Fibroblast of peridontal ligament (primary cell): ENCODE measurements around the gene MLN.

ENCODE experiments used
- DNase-seq: peaks from one replicate; pipeline ENCODE4 v3.0.0-alpha.2; 2010; ENCODE audit errors: extremely low read depth

Gene MLN

GRCh38 chr6:33788694-33789549 is 14.9 kb downstream of the MLN start, which contains the start of gene LEMD2:
TSS of gene LEMD2 (minus strand) at chr6:33789130. CDS start at chr6:33789116, 14 bp downstream.
- DNase-seq, result peak; percentile 93

- DNase-seq, result peak; percentile 67
Measured at GRCh38 chr6:33787954-33788693, 15.7 kb downstream of the MLN start.

GRCh38 chr6:33787346-33787953 is 16.4 kb downstream of the MLN start:
- peak; percentile 25 for DNase-seq

GRCh38 chr6:33786736-33787135 is 17.1 kb downstream of the MLN start:
- DNase-seq, result no peak

GRCh38 chr6:33785778-33786177 is 18.0 kb downstream of the MLN start:
- peak; percentile 38 for DNase-seq

- no peak for DNase-seq
Measured at GRCh38 chr6:33784787-33785186, 19.0 kb downstream of the MLN start.

- no peak for DNase-seq
Measured at GRCh38 chr6:33783781-33784520, 19.9 kb downstream of the MLN start.

GRCh38 chr6:33782561-33782960 is 21.2 kb downstream of the MLN start:
- no peak for DNase-seq

GRCh38 chr6:33781131-33781975 is 22.4 kb downstream of the MLN start:
- DNase-seq, result no peak

GRCh38 chr6:33779895-33780294 is 23.9 kb downstream of the MLN start:
- no peak for DNase-seq

GRCh38 chr6:33779290-33779689 is 24.5 kb downstream of the MLN start:
- DNase-seq, result no peak

- no peak for DNase-seq
Measured at GRCh38 chr6:33778444-33779121, 25.2 kb downstream of the MLN start.

- no peak for DNase-seq
Measured at GRCh38 chr6:33777398-33778388, 26.1 kb downstream of the MLN start.

GRCh38 chr6:33776764-33777163 is 27.0 kb downstream of the MLN start:
- no peak for DNase-seq

GRCh38 chr6:33776186-33776585 is 27.6 kb downstream of the MLN start:
- DNase-seq, result no peak

- no peak for DNase-seq
Measured at GRCh38 chr6:33774774-33775173, 29.0 kb downstream of the MLN start.

GRCh38 chr6:33772902-33773472 is 30.8 kb downstream of the MLN start:
- no peak for DNase-seq

- DNase-seq, result no peak
Measured at GRCh38 chr6:33772082-33772830, 31.5 kb downstream of the MLN start.
